HPDE6-E6E7 (cell line): ENCODE data around the gene CEACAM5.
A peak's percentile ranks its signal among the peaks of the same experiment; 100 is the strongest.
"Not testable (repeated sequence)": the region's sequence is repeated elsewhere in the genome, so short reads cannot be mapped to it uniquely, and the experiment has no call there.

ENCODE experiments used
- DNase-seq: peaks from one replicate; pipeline ENCODE4 v3.0.0; 2011; ENCODE audit warnings: missing footprints; ENCODE audit errors: extremely low spot score

The CEACAM5 gene

GRCh38 chr19:41740415-41741243, 32.2 kb downstream of the CEACAM5 start:
- no peak for DNase-seq

GRCh38 chr19:41741244-41741554, 32.8 kb downstream of the CEACAM5 start:
- DNase-seq: no peak

GRCh38 chr19:41744850-41745249, 36.4 kb downstream of the CEACAM5 start:
- no peak for DNase-seq

- no peak for DNase-seq
These were observed 37.3 kb downstream of the CEACAM5 start for GRCh38 chr19:41745756-41746155.

- peak; percentile 42 for DNase-seq
These were observed 38.3 kb downstream of the CEACAM5 start for GRCh38 chr19:41746593-41747227.

- no peak for DNase-seq
These were observed 39.6 kb downstream of the CEACAM5 start for GRCh38 chr19:41748012-41748411.

GRCh38 chr19:41750248-41751134, 42.1 kb downstream of the CEACAM5 start:
- not testable (repeated sequence) for DNase-seq

- no peak for DNase-seq
These were observed 44.7 kb downstream of the CEACAM5 start for GRCh38 chr19:41753159-41753558.

- no peak for DNase-seq
These were observed 45.6 kb downstream of the CEACAM5 start for GRCh38 chr19:41753936-41754529.

GRCh38 chr19:41755328-41755913, 47.0 kb downstream of the CEACAM5 start, which contains the start of gene CEACAM6:
TSS of gene CEACAM6 (plus strand) at chr19:41755530. CDS start at chr19:41755639, 109 bp downstream.
- no peak for DNase-seq

GRCh38 chr19:41758846-41759245, 50.4 kb downstream of the CEACAM5 start:
- DNase-seq: no peak

- DNase-seq: no peak
These were observed 58.7 kb downstream of the CEACAM5 start for GRCh38 chr19:41767115-41767514.

GRCh38 chr19:41768105-41768504, 59.7 kb downstream of the CEACAM5 start:
- not testable (repeated sequence) for DNase-seq

GRCh38 chr19:41769608-41770007, 61.2 kb downstream of the CEACAM5 start:
- no peak for DNase-seq

GRCh38 chr19:41771410-41771809, 63.0 kb downstream of the CEACAM5 start:
- no peak for DNase-seq

- DNase-seq: peak; percentile 95
These were observed 66.1 kb downstream of the CEACAM5 start for GRCh38 chr19:41774515-41774980.

GRCh38 chr19:41776700-41777099, 68.3 kb downstream of the CEACAM5 start:
- DNase-seq: no peak
